ENCODE results near the gene OR51B4.
"Not testable (repeated sequence)": the region's sequence is repeated elsewhere in the genome, so short reads cannot be mapped to it uniquely, and the experiment has no call there.

OR51B4 gene

GRCh38 chr11:5301846-5302245 lies at the start of gene OR51B4:
TSS of gene OR51B4 (minus strand) at chr11:5301946. CDS start at chr11:5301946, 0 bp downstream.
- DNase-seq, result no peak

- no peak for DNase-seq
Measured at GRCh38 chr11:5351208-5351607, 49.5 kb upstream of the OR51B4 start, which contains the start of gene OR51B6. TSS of gene OR51B6 (plus strand) at chr11:5351508. CDS start at chr11:5351508, 0 bp downstream.

- no peak for DNase-seq
Measured at GRCh38 chr11:5349550-5349949, 47.8 kb upstream of the OR51B4 start.

- DNase-seq, result no peak
Measured at GRCh38 chr11:5348551-5349194, 46.9 kb upstream of the OR51B4 start.

GRCh38 chr11:5345831-5346230 lies 44.1 kb upstream of the OR51B4 start:
- DNase-seq, result no peak

- DNase-seq, result no peak
Measured at GRCh38 chr11:5343474-5344335, 42.0 kb upstream of the OR51B4 start, which contains the start of gene OR51B5. TSS of gene OR51B5 (minus strand) at chr11:5343524. CDS start at chr11:5343524, 0 bp downstream.

GRCh38 chr11:5339771-5340322 lies 38.1 kb upstream of the OR51B4 start:
- no peak for DNase-seq

GRCh38 chr11:5337253-5337652 lies 35.5 kb upstream of the OR51B4 start:
- not testable (repeated sequence) for DNase-seq

GRCh38 chr11:5336331-5336730 lies 34.6 kb upstream of the OR51B4 start:
- no peak for DNase-seq

GRCh38 chr11:5335170-5335569 lies 33.4 kb upstream of the OR51B4 start:
- no peak for DNase-seq

- no peak for DNase-seq
Measured at GRCh38 chr11:5324197-5324596, 22.5 kb upstream of the OR51B4 start, which contains the start of gene OR51B2. TSS of gene OR51B2 (minus strand) at chr11:5324297. CDS start at chr11:5324297, 0 bp downstream.

- no peak for DNase-seq
Measured at GRCh38 chr11:5317292-5317691, 15.5 kb upstream of the OR51B4 start.

GRCh38 chr11:5313326-5314023 lies 11.7 kb upstream of the OR51B4 start:
- DNase-seq, result not testable (repeated sequence)

- no peak for DNase-seq
Measured at GRCh38 chr11:5310423-5310822, 8.7 kb upstream of the OR51B4 start.

- DNase-seq, result no peak
Measured at GRCh38 chr11:5307256-5308019, 5.7 kb upstream of the OR51B4 start.

GRCh38 chr11:5304046-5304445 lies 2.3 kb upstream of the OR51B4 start:
- no peak for DNase-seq

- DNase-seq, result no peak
Measured at GRCh38 chr11:5303626-5304025, 1.9 kb upstream of the OR51B4 start.

- DNase-seq, result no peak
Measured at GRCh38 chr11:5300251-5300650, 1.5 kb downstream of the OR51B4 start.

GRCh38 chr11:5298451-5298850 lies 3.3 kb downstream of the OR51B4 start:
- DNase-seq, result no peak

GRCh38 chr11:5297721-5298323 lies 3.9 kb downstream of the OR51B4 start:
- DNase-seq, result no peak

- DNase-seq, result not testable (repeated sequence)
Measured at GRCh38 chr11:5294342-5294995, 7.3 kb downstream of the OR51B4 start.
